ENCODE results near the gene FRMD3.

The FRMD3 gene

GRCh38 chr9:83199240-83199639, 339.0 kb downstream of the FRMD3 start:
- no peaks in the 10 kb centered on the region for H3K9me3 ChIP-seq
- no peak overlapping the region for H3K27ac ChIP-seq
- no peak overlapping the region for H3K4me3 ChIP-seq
- intact Hi-C loops (cut with DNase I; ENCODE audit: low total_unique reads) = no loop called here
- TF ChIP-seq CTCF (IDR thresholded peaks at IDR 0.05) = peak; percentile 42 to 43
- DNase-seq = peak in 1 of 2 donors; percentile 25
- H3K36me3 ChIP-seq = no peaks in the 10 kb centered on the region
- peaks cover 0 to 3% of the 10 kb centered on the region in 2 donors for H3K27me3 ChIP-seq
- no peaks in the 10 kb centered on the region for H3K4me1 ChIP-seq

DNA sequence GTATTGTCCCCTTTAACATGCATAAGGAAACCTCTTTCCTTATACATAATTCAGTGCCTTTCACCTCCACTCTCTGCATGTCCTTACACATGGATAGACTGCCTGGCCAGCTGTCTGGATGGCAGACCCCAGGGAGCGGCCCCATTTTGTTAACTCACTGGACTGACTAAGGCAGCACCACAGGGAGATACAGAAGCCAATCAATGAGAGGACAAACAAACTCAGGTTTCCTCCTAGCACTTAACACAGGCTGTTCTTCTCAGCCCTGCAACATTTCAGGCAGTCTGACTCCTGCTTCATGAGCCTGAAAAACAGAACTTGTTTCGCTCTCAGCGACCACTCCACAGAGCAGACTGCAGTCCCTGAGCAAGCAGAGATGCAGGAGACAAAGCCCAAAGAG, 339.8 kb downstream of the FRMD3 start:
- DNase-seq = no peak
- H3K4me1 ChIP-seq = no peaks in the 10 kb centered on the region
- no peak overlapping the region for H3K4me3 ChIP-seq
- H3K27ac ChIP-seq = no peak overlapping the region
- no peaks in the 10 kb centered on the region for H3K9me3 ChIP-seq
- TF ChIP-seq CTCF (IDR thresholded peaks at IDR 0.05) = no peak
- H3K27me3 ChIP-seq = peaks cover 0 to 5% of the 10 kb centered on the region in 2 donors
- intact Hi-C loops (cut with DNase I; ENCODE audit: low total_unique reads) = no loop called here
- no peaks in the 10 kb centered on the region for H3K36me3 ChIP-seq

DNA sequence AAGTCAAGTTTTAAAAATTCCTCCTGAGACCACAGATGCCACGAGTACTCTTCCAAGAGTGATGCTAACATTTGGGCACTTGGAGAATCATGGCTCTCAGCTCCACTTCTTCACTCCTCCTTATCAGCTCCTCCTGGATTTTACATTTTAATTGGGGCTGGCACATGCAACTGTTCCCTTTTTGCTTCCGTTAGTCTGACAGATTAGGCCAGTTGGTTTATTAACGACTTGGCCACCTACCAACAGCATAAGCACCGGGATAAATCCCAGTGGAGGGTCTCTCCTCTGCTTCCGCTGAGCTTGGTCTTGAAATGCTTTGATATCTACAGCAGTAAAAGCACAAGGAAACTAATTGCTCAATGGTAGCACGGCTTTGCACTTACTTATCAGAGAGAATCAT, 340.6 kb downstream of the FRMD3 start:
- DNase-seq = no peak
- TF ChIP-seq CTCF (IDR thresholded peaks at IDR 0.05) = no peak
- H3K4me1 ChIP-seq = no peaks in the 10 kb centered on the region
- H3K36me3 ChIP-seq = no peaks in the 10 kb centered on the region
- H3K9me3 ChIP-seq = no peaks in the 10 kb centered on the region
- intact Hi-C loops (cut with DNase I; ENCODE audit: low total_unique reads) = no loop called here
- peaks cover 0 to 11% of the 10 kb centered on the region in 2 donors for H3K27me3 ChIP-seq
- no peak overlapping the region for H3K4me3 ChIP-seq
- no peak overlapping the region for H3K27ac ChIP-seq

- no peak for TF ChIP-seq CTCF (IDR thresholded peaks at IDR 0.05)
- no peaks in the 10 kb centered on the region for H3K9me3 ChIP-seq
- DNase-seq = no peak
- H3K27me3 ChIP-seq = peaks cover 0 to 11% of the 10 kb centered on the region in 2 donors
- H3K4me3 ChIP-seq = no peak overlapping the region
- no peaks in the 10 kb centered on the region for H3K36me3 ChIP-seq
- H3K4me1 ChIP-seq = no peaks in the 10 kb centered on the region
- H3K27ac ChIP-seq = no peak overlapping the region
- intact Hi-C loops (cut with DNase I; ENCODE audit: low total_unique reads) = no loop called here
Measured at GRCh38 chr9:83196946-83197345, 341.3 kb downstream of the FRMD3 start.
